Activated CD4-positive, alpha-beta T cell treated with anti-CD3 and anti-CD28 coated beads, Interleukin-2, amount 50 U/mL, for 24 hours (primary cell): ENCODE measurements around the gene HDLBP.

Source experiments
- DNase-seq, 2 donors: peaks; one replicate each; pipeline ENCODE4 v3.0.0-alpha.2; 2020; ENCODE audit warnings: low read depth in 1 of 2, low spot score in 1 of 2

Gene HDLBP

DNA sequence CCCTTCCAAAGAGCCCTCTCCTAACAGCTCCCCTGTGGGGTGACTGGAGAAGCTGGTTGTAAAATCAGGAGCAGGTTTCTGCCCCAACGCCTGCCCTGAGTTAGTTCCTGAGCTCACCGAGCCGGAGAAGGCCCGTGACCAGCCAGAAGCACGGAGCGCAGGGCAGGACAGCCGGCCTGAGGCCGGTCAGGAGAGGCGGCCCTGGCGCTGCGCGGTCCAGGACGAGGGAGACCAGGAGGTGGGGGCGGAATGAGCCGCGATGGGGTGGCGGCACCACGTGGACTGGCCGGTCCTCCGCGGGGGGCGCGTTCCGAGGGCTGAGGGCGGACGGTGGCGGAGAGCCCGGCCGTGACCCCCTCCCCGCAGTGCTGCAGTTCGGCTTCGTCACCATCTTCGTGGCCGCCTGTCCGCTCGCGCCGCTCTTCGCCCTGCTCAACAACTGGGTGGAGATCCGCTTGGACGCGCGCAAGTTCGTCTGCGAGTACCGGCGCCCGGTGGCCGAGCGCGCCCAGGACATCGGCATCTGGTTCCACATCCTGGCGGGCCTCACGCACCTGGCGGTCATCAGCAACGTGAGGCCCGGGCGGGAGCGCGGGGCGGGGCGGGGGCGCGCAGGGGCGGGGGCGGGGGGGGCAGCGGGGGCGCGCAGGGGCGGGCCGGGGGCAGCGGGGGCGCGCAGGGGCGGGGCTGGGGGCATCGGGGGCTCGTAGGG is 98.0 kb downstream of the HDLBP start:
- peak in 1 of 2 donors; percentile 10 for DNase-seq

DNA sequence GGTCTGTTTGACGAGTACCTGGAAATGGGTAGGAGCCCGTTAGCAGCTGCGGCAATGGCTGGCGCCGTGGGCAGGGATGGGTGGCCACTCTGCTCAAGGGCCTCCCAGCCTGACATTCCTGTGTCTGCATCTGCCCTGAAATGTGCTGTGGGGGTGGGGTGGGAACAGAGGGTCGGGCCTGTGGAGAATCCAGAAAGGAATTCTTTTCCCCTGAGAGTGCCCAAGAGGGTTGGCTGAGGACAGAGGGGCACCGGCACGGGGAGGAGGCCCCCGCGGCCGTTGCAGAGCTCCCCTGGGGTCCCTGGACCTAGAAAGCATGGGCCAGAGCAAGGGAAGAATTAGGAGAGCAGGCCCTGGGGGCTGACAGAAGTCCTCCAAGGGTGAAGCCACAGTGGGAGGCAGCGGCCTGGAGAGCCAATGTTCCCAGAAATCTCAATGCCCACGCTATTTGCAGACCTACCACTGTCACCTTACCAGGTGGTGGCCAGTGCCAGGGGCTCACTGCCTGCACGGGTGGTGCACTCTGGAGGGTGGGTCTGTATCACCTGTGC is 99.2 kb downstream of the HDLBP start:
- no peak for DNase-seq

DNA sequence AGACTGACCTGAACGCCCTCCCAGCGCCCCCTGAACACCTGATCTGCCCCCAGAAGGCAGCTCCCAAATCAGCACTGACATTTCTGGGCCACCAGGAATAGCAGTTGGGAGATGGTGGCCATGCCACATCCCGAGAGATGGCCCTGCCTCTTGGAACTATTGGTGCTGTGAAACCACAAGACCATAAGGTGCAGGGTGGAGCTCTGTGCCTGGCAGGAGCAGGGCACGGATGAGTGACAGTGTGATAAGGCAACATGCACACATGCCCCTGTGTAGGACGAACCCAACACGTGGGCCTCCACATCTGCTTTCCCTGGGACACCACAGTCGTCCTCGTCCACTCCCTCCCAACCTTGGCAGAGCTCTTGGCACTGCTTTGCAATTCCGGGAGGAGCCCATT is 100.1 kb downstream of the HDLBP start:
- no peak for DNase-seq

DNA sequence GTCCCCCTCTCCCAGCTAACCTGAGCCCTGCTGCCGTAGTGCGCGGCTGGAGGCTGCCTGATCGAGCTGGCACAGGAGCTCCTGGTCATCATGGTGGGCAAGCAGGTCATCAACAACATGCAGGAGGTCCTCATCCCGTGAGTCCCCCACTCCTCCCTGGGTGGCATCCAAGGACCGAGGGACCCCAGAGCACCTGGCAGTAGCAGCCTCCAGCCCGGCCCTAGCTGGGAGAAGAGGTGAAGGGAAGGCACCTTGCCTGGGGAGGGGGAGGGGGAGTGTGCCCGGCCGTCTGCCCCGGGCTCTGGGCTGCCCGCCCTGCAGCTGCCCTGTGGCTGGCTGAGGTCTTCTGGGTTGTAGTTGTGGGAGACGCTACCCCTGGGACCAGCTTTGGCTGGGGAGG is 100.7 kb downstream of the HDLBP start:
- no peak for DNase-seq

DNA sequence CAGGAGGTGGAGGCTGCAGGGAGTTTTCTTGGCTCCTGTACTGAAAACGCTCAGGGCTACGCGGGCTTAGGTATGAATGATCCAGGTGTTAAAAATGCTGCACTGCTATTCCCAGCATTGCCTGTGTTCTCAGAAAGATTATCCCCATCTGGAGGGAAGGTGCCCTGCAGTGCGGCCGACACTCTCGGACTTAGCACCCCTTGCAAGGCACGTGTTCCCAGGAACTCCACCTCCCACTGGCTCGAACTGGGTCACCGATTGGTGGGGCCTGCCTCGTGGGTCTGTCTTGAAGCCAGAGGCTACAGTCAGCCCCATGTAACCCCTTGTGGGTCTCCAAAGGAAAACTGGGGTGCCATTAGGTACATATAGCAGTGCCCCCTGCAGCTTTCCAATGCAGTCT is 101.3 kb downstream of the HDLBP start:
- no peak for DNase-seq

DNA sequence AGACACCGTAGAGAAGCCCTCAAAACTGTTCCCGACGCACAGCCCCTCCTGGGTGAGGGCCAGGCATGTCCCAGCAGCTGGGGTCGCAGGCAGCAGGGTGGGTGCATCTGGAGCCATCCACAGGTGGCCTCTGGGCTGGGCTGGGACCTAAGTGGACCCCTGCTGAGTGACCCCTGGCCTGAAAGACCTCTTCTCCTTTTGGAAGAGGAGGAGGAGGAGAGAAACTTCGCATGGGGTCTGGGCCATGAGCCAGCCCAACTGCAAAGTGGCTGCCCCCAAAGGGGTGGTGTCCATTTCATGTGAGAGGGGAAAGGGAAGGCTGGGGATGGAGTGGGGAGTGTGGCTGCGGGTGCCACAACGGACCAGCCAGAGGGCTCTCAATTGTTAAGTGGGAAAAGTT is 101.9 kb downstream of the HDLBP start:
- no peak for DNase-seq

DNA sequence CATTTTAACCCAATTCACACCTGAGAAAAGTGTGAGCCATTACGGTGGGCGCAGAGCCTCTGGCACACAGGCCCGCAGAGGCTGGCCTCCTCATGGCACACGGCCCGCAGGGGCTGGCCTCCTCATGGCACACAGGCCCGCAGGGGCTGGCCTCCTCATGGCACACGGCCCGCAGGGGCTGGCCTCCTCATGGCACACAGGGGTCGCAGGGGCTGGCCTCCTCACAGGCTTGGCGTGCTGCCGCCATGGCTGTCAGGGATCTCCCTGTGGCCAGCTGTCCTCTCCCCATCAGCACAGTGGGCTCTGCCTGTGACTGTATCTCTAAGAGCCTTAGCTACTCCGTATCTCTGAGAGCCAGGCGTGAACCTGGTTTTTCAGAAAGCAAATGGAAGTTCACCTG is 102.4 kb downstream of the HDLBP start:
- no peak for DNase-seq

DNA sequence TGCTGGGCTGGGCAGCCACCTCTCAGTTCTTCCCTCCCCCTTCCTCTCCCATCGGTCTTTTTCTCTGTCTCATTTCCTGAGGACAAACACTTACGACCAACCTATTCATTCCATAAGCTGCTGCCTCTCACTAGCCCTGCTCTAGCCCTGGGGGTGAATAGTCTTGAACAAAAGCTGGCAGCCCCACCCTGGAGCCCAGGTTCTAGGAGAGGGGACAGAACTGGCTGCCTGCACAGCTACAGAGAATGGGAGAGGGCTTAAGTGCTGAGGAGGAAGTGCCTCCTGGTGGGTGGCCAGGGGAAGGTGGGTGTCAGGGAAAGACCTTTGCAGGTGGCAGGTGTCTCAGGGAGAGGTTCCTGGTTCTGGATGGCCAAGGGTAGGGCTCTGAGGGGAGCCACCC is 104.2 kb downstream of the HDLBP start:
- no peak for DNase-seq

DNA sequence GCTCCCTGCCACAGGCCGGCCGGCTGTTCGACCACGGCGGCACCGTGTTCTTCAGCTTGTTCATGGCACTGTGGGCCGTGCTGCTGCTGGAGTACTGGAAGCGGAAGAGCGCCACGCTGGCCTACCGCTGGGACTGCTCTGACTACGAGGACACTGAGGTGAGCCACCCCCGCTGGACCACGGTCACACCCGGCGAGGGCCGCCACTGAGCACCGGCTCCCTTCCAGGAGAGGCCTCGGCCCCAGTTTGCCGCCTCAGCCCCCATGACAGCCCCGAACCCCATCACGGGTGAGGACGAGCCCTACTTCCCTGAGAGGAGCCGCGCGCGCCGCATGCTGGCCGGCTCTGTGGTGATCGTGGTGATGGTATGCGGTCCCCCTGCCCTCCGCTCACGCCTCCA is 106.2 kb downstream of the HDLBP start:
- DNase-seq: no peak

DNA sequence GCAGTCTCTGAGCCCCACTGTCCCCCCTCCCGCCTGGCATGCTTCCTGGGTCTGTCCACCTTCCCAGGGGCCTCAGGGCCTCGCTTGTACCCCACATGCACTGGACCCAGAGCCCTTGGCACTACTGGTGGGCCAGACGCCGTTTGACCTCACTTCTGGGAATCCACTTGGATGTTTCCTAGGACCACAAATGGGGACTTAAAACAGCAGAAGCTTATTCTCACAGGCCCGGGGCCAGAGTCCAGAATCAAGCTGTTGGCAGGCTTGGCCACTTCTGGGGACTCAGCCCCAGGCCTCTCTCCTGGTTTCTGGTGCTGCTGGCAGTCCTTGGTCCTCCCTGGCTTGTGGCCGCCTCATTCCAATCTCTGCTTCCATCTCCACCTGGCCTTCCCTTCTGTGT is 107.4 kb downstream of the HDLBP start:
- no peak for DNase-seq

DNA sequence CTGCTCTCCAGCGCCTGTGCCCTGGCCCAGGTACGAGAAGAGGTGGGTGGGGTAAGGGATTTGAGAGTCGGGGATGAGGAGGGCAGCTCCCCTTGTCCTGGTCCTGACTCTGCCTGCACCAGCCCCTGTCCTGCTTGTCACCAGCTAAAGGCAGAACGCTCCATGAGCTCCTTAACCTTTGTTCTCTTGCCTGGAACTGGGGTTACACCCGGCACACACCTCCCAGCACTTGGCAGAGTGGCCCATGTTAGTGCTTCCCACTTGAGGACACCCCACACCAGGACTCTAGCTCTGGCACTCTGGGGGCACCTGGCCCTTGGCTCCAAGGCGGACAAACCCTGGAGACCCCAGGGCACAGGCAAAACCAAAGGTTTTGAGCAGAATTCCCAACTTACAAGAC is 107.8 kb downstream of the HDLBP start:
- DNase-seq: no peak

DNA sequence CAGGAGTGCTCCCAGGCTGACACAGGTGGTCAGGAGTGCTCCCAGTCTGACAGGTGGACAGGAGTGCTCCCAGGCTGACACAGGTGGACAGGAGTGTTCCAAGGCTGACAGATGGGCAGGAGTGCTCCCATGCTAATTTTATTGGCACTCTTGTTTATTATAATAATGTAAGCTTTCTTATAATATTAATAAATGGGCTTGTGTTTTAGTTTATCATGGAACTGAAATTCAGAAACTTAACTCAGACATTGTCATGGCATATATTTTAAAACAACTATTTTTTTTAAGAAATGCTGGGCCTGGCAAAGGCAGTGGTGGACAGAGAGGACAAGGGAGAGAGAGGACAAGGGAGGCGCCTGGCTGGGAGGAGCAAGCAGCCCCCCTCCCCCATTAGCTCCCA is 108.3 kb downstream of the HDLBP start:
- DNase-seq: no peak

DNA sequence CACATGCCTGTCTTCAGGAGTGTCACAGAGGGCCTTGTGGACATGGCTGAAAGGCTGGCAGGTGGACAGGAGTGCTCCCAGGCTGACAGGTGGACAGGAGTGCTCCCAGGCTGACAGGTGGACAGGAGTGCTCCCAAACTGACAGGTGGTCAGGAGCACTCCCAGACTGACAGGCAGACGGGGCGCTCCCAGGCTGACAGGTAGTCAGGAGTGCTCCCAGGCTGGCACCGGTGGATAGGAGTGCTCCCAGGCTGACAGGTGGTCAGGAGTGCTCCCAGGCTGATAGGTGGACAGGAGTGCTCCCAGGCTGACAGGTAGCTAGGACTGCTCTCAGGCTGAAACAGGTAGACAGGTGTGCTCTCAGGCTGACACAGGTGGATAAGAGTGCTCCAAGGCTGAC is 110.4 kb downstream of the HDLBP start:
- DNase-seq: no peak

DNA sequence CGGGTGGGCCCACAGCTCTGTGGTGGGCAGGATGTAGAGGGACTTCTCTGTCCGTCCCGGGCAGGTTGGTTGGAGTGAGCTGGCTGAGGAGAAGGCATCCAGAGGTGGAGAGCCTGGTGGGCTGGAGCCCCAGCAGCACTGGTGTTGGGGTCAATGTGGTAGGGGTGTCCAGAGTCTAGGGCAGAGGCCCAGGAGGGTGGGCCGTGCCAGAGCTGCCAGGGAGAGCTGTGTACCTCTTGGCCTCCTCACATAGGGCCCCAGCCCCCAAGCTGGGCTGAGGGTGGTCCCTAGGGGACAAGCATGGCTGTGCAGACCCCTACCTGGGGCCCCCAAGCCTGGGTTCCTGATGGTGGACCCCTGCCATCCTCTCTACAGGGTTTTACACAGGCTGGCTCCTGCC is 111.0 kb downstream of the HDLBP start:
- DNase-seq: no peak

DNA sequence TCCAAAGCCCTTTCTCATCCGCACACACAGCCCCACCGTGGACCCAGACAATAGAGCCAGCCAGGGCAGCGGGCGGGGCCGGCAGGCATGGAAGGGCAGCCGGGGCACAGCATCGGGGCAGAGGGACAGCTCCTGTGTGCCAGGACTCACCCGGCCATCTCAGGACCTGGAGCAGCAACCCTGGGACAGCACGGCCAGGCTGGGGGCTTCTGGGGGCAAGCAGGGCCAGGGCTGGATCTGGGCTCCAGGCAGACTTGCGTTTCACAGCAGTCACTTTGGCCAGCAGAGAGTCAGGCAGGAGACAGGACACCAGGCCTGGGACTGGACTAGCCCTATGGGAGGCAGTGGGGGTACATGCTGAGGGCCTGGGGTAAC is 111.5 kb downstream of the HDLBP start:
- DNase-seq: no peak

DNA sequence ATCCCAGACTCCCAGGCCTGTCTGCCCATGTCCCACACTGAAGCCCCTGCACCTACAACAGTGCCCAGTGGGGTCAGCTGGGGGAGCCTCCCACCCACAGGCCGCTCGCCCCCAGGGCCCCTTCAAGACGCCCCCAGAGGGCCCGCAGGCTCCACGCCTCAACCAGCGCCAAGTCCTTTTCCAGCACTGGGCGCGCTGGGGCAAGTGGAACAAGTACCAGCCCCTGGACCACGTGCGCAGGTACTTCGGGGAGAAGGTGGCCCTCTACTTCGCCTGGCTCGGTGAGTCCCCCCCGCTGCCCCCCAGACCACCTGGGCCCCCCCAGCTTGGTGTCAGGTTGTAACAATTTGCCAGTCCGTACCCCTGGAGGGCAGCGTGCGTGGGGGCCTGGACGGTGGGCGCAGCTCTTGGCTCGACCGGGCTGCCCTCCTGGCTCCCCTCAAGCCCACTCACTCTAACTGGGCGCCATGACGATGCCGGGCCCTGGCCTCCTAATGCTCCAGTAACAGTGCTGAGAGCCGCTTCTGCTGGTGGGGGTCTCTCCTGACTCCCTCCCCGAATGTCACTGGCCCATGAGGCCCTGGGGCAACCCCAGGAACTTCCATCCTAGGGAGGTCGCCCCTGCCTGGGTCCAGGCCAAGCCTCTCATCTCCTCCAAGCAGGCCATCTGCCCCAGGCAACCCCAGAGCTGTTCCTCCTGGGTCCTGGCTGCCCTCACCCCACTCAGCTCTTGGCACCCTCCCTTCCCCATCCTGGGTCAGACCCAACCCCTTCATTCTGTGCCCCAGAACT is 112.1 kb downstream of the HDLBP start:
- DNase-seq: no peak

DNA sequence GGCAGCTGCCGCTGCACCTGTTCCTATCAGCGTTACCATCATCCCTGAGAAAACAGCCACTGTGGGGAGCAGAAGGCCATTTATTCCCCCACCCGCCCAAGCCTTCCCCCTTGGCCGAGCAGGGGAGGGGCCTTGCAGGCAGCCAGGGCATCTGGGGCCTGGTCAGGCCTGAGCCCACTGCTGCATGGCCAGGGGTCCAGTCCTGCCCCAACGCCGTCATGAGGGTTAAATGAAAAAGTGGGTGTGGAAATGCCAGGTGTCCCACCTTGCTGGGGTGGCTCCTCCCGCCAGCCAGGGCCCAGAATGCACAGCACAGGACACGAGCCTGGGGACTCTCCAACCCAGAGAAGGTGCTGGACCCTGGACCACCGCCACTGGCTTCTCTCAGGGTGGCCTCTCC is 112.8 kb downstream of the HDLBP start:
- no peak for DNase-seq

DNA sequence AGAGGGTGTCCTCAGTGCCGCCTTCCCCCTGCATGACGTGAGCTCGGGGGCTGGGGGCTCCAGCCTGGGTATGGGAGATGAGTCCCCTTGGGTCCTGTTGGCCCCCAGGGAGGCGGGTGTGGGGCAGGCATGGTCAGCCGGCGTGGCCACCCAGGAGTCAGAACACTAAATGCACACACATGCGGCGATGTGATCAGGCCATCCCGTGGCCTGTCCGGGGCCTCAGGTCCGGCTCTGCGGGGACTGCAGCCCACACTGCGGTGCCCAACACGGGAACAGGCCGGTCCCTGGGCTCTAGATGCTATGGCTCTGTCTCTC is 113.2 kb downstream of the HDLBP start:
- DNase-seq: no peak

DNA sequence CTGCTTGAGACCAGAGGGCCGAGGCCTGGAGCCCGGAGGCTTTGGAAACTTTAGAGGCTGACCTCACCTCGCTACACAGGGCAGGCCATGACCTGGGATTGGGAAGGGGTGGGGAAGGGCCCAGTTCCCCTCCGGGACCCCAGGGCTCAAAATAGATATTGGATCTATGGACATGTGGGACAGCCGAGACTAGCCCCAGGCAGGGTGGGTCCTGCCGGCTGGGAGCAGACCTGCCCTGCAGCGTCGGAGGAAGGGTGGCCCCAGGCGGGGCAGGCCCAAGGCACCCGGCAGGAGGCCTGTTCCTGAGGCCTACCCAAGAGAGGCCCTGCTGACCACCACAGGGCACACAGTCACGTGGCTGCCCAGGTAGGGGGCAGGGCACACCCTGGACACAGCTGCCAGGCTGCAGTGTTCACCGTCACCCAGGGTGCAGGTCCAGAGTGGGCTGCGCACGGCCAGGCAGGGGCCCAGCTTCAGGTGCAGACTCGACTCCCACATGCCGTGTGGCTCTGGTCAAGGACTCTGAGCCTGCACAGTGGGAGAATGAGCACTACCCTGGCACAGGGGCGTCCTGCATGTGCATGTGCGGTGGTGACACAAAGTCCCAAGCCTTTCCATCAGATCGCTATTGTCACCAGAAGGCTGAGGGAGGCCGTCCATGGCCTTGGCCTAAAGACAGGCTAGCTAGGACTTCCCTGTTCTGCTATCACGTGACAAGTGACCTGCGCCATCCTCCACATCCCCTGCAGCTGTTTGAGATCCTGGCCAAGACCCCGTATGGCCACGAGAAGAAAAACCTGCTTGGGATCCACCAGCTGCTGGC is 113.8 kb downstream of the HDLBP start:
- DNase-seq: no peak

DNA sequence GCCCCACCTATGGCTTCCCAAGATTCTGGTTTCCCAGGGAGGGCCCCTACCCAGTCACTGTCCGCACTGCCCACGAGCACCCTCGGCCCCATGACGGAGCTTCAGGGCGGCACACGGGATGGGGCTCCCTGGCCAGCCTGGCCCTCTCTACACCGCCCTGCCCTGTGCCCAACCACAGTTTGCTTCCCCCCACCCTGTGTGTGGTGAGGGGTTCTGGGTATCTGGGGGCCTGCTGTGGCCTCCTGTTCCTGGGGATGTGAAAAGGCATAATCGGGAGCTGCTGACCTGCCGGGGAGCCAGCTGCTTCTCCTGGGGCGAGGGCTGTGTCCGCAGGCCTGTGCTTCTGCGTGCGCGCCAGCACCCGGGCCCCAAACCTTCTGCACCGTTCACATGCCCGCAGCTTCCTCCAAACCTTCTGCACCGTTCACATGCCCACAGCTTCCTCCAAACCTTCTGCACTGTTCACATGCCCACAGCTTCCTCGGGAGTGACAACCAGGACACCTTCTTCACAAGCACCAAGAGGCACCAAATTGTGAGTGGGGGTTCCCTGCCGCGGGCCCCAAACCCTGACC is 114.6 kb downstream of the HDLBP start:
- no peak for DNase-seq
